ENCODE measurements around the gene DMAC2.
"Not testable (repeated sequence)": the region's sequence is repeated elsewhere in the genome, so short reads cannot be mapped to it uniquely, and the experiment has no call there.

DMAC2 gene

DNA sequence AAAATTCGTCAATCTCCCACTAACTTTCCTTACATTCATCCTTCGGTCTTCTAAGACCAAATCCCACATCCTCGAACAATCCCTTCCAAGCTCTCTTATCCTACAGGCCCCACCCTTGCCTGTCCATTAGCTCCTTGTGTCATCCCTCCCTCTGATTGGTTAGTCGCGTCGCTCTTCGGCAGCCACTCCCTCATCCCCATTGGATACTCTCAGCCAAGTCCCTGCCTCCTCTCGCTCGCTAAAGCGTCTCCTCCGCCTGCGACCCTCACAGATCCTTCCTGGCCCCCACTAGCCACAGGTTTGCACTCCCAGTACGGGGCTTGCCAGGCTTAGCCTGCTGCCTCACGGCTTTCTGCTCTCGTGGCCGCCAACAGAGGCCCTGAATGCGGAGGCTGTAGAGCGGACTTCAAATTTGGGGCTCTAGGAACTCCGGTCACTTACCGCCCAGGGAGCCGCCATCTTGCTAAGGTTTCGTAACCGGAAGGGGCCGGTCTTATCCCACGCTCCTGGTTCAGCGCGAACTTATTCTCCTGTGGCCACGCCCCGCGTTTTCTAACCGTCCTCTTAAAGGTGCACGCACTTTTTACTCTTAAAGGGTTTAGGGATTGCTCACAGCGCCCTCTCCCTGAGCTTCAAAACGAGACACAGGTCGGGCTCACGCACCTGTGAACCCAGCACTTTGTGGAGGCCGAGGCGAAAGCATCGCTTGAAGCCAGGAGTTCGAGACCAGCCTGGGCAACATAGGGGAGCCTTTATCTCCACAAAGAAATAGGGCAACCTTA lies at the start of gene DMAC2:
DMAC2 (minus strand) TSS at position 472 of the 782 bp plus-strand sequence; CDS start at position 459, 13 bp downstream.
- peak; percentile 98 to 99 for DNase-seq

DNA sequence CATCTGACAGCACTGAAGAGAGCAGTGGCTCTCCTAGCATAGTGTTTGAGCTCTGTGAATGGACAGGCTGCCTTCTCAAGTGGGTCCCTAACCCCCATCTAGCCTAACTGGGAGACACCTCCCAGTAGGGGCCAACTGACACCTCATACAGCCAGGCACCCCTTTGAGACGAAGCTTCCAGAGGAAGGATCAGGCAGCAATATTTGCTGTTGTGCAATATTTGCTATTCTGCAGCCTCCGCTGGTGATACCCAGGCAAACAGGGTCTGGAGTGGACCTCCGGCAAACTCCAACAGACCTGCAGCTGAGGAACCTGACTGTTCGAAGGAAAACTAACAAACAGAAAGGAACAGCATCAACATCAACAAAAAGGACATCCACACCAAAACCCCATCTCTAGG lies 47.2 kb upstream of the DMAC2 start:
- DNase-seq, result not testable (repeated sequence)

DNA sequence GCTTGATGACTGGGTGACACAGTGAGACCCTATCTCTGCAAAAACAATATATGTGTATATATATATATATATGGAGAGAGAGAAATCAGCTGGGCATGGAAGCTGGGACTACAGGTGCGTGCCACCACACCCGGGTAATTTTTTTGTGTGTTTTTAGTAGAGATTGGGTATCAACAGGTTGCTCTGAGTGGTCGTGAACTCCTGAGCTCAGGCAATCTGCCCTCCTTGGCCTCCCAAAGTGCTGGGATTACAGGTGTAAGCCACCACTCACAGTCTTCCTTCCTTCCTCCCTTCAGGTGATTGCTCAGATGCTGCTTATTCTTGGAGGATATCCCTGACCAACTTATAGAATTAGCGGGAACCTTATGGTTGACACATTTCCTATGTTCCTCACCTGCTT lies 45.1 kb upstream of the DMAC2 start:
- DNase-seq, result no peak

DNA sequence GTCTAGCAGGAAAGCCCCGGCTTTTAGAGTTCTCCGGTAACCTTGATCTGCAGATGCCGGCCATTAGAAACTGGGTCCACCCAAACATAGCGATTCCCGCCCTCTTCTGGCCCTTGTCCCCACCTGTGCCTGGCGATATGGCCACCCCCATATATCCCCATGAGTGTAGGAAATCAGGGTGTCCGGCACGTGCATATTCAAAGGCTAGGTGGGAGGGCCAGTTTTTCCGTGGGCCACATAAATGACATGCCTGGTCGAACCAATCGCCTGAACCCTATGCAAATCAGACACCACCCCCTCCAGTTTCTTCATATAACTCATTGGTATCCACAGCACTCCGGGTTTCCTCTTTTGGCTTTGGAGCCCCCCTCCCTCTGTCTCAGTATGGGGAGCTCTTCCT lies 40.6 kb upstream of the DMAC2 start:
- no peak for DNase-seq

DNA sequence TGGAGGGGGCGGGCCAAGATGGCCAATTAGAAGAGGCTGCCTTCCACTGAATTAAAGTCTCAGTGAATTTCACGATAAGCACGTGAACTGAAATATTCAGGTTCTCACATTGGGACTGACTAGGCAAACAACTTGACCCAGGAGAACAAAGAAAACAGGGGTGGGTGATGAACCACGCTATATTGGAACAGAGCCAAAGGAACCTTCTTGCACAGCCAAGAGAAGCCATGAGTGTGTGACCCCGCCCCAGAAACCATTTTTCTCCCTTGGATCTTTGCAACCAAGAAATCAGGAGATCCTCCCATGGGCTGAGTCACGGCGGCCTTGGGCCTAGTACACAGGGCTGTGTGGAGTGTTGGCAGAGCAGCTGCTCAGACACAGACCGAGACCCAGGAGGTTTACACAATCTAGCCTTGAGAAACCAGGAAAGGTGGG lies 40.1 kb upstream of the DMAC2 start:
- no peak for DNase-seq

DNA sequence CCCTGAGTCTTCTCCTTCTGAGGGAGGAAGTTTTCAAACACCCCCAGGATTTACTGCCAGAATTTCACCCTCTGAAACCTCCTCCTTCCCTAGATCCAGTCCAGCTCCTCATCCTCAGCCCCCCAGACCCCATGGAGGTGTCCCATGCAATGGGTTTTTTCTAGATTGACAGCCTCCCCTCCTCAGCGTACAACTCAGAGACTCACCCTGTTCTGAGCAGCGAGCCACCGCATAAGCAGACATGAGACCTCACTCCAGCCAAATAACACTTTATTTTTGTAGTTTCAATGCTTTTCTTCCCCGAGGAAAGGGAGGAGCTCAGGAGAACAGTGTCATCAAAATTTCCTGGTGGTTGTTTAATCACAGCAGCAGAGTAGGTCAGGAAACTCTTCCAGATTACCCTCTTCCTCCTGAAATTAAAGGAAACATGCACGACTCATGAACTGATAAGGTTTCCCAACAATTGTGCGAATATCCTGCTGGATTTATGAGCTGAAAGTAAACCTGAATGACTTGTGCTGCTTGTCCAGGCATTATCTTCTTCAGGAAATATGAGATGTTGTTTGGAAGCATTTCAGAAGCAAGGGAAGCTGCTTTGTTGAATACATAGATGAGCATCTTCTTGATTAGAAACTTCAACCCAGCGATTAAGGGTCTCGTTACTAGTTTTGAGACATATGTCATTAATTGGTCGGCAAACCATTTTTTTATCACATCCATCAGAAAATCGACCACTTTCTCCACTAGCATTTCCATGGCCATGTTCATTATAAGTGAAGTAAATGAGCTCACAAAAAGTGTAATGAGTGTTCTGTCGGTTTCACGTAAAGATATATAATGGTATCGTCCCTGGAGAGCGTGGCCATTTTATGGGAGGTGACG lies 39.4 kb upstream of the DMAC2 start:
- no peak for DNase-seq

DNA sequence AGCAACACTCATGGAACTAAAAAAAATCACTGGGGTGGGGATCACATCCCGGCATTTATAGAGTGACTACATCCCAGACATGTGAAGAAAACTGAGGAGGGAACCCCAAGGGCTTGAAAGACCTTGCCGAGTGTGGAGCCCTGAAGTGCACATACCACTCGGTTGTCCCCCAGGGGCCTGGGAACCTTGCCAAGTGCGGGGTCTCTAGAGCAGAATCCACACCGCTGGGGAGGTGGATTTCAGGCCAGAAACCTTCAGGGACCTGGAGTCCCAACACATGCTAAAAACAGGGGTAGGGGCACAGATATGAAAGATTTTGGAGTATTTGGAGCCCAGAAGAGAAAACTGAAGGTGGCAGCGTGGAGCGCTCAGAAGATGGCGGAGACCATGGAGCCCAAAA lies 38.5 kb upstream of the DMAC2 start:
- DNase-seq, result no peak

DNA sequence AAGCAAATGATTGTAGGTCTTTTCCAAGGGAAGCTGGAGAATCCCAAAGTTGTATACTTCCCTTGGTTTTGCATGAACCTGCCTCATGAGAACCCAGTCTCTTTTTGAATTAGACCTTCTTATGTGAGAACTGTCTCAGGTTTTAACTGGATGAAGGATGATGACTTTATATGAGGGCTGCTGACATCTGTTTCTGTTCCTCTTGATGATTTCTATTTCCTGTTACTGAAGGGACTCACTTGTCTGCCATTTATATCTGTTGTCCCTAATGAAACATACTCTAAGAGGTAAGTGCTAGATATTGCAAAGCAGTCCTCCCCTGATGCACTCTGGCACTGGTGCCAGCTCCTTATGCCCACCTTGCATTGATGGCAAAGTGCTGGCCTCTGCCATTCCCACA lies 36.9 kb upstream of the DMAC2 start:
- no peak for DNase-seq

DNA sequence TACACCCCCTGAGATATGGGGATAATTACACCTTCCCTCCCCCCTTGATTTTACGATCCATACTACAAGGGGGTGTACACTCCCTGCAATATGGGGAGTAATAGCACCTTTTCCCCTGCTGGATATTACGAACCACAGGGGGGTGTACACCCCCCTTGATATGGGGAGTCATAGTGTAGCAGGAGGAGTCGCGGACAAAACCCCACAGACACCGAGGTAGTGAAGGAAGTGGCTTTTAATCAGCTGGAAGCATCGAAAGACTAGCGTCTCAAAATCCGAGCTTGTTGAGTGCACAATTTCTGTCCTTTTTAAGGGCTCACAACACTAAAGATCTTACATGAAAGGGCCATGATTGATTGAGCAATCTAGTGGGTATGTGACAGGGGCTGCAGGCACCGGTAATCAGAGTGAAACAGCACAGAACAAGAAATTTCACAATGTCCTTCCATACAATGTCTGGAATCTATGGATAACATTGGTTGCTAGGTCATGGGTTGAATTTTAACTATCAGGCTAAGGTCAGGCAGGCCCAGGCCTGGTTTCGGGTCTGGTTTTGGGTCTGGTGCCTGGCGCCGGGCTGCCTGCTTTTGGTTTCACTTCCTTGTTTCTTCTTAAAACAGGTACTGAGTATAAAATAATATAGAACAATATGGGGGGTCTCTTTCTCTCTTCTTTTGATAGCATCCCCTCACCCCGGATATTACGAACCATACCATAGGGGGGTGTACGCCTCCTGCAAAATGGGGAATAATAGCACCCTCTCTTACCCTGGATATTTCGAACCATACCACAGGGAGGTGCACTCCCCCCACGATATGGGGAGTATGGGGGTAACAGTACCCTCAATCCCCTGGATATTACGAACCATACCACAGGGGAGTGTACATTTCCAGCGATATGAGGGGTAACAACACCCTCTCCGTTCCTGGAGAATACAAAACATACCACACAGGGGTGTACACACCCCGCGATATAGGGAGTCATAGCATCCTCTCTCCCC lies 23.8 kb upstream of the DMAC2 start:
- DNase-seq, result not testable (repeated sequence)

DNA sequence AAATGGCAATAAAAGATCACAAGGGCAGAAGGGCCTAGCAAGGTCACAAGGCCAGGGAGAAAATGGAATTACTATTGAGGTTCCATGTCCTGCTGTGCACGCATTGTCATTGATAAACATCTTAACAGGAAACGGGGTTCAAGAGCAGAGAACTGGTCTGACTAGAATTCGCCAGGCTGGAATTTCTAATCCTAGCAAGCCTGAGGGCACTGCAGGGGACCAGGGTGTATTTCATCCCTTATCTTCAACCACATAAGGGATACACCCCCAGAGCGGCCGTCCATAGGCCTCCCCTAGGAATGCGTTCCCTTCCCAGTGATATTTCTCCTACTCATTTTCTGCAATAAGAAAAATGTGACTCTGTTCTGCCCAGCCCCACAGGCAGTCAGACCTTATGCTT lies 22.8 kb upstream of the DMAC2 start:
- no peak for DNase-seq

DNA sequence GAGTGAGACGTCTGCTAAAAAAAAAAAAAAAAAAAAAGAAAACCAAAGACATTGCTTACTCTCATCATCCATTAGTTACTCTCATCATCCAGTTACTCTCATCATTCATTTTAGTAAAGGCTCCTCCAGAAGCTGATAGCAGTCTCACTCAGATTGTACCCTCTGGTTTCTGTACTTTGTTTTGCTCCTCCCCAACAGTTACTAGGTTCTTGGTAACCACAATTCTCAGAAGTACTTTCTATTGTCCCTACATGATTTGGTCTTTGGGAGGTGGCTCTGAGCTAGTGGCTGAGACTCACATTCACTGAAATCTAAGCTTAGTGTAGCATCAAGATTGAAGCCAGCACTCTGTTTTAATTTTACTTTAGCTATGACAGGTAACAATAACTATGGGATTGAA lies 17.5 kb upstream of the DMAC2 start:
- DNase-seq, result no peak

DNA sequence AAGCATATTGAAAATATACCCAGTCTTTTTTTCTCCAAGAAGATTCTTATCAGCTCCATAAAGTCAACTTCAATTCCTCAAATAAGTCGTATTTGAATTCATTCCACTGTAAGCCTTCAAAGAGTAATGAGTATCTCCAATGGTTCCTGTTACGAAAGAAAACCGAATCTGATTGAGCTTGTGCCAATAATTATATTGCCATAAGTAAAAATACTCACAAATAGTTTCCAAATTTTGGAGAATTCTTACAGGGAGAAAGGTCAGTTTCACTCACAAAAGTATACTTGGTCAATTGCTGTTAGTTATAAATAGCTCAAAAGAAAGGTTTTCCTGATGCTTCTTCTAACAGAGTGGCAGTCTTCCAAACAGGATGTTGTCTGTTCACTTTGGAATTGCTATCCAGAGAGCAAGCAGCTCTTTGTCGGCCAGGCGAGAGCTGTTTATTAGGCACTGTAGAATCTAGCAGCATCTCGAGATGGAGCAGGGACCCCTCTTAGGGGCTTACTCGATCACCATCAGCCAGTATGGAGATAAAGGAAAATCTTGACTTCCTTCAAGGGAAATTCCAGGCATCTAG lies 16.7 kb upstream of the DMAC2 start:
- DNase-seq, result no peak

DNA sequence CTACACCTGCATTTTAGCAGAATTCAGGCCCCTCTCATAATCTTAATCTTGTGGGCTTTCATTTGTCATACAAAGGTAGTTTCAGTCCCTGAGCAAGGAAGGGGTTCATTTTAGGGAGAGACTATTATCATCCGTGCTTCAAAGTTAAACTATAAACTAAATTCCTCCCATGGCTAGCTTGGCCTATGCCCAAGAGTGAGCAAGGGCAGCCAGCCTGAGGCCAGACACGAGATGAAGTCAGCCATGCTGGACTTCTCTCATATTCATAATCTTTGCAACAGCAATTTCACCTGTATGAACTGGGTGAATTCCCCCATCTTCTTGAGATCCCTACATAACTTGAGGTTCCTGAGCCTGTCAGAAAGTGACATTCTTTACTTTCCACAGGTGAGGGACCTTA lies 16.2 kb upstream of the DMAC2 start:
- DNase-seq, result no peak

DNA sequence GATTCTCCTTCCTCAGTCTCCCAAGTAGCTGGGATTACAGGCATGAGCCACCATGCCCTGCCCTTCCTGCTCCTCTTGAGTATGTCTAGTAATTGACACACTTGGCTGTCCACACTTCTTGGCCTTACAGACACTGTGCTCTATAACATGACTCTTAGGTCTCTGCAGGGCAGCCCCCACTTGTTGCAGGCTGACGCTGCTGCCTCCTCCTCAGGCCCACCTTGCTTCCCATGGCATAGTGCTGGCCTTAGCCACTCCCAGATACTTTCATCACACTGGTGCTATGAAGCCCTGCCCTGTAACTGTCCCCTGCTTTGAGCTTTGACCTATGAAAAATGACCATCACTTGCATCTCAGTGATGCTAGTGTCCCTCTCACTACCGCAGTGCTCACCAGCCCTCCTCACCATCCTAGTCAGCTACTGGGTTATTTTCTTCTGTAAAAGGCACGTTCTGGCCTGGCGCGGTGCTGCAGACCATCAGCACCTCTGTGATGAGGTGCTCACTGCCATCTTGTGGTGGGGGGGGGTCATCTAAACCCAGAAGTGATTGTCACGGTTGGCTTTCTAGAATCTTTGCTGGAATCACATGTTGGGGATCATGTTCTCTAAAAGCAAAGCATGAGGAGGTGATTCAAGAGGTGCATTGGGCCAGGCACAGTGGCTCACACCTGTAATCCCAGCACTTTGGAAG lies 13.0 kb upstream of the DMAC2 start:
- DNase-seq, result no peak

DNA sequence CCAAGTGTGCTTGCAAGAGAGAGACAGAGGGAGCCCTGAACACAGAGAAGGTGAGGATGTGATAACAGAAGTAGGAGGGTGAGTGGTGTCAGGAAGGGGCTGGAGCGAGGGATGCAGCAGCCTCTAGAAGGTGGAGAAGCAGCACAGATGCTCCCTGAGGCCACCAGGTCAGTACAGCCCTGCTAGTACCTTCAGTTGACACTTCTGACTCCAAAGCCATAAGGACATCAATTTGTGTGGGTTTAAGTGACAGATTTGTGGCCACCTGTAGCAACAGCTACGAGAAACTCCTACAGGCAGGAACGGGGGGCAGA lies 10.1 kb upstream of the DMAC2 start:
- no peak for DNase-seq

DNA sequence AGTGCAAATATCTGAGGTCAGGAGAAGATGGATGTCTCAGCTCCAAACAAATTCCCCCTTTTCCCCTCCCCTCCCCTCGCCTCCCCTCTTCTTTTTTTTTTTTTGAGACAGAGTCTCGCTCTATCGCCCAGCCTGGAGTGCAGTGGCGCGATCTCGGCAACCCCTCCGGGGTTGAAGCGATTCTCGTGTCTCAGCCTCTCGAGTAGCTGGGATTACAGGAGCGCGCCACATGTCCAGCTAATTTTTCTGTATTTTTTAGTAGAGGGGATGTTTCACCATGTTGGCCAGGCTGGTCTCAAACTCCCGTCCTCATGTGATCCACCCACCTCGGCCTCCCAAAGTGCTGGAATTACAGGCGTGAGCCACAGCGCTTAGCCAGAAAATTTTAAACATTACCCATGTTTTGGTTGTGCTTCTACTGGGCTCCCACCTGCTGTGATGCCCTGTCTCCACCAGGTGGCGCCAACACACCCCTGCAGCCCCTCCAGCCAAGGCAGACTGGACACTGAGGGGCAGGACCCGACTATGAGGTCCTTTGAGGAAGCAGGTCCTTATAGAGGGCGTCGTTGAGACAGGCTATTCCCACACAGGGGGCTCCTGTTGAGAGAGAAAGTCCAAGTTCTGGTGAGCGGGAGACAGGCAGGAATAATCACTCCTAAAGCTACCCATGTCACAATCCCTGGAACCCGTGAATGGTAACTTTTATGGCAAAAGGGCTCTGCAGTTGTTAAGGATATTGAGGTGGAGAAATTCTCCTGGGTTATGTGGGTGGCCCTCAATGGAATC lies 9.6 kb upstream of the DMAC2 start:
- DNase-seq, result peak; percentile 53 to 58

DNA sequence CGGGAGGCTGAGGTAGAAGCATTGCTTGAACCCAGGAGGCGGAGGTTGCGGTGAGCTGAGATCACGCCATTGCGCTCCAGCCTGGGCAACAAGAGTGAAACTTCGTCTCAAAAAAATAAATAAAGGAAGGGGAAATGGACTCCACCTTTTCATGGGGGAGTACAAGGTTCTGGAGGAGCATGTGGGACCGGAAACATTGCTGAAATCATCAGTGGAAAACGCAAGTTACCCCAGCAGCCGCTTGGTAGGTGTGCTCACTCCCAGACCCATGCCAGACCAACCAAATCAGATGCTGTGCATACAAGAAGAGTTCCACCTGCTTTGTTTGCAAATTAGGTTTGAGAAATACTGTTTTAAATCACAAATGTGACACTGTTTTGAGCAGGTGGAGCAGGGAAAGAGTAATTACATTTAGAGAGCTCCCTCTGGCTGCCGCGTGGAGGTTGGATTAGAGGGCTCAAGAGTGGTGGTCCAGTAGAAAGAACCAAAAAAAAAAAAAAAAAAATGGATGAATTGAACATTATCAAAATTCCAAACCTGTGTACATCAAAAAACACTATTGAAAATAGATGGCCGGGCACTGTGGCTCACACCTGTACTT lies 8.1 kb upstream of the DMAC2 start:
- DNase-seq, result no peak

DNA sequence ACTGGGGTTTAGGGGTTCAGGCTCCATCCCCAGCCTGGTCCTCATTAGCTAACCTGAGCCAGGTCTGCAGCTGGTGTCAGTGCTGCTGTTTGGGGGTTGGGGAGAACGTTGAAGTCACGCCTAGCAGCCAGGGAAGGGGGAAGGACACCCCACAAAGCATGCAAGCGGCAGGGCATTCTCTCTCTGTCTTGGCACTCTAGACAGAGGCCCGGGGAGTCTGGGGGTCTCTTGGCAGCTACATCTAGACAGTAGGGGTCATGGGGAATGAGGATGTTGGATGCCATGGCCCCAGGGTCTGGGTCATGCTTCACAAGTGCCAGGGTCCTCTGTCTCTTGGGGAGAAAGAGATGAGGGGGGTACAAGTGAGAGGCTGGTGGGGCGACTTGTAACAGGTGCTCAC lies 5.9 kb upstream of the DMAC2 start:
- no peak for DNase-seq

DNA sequence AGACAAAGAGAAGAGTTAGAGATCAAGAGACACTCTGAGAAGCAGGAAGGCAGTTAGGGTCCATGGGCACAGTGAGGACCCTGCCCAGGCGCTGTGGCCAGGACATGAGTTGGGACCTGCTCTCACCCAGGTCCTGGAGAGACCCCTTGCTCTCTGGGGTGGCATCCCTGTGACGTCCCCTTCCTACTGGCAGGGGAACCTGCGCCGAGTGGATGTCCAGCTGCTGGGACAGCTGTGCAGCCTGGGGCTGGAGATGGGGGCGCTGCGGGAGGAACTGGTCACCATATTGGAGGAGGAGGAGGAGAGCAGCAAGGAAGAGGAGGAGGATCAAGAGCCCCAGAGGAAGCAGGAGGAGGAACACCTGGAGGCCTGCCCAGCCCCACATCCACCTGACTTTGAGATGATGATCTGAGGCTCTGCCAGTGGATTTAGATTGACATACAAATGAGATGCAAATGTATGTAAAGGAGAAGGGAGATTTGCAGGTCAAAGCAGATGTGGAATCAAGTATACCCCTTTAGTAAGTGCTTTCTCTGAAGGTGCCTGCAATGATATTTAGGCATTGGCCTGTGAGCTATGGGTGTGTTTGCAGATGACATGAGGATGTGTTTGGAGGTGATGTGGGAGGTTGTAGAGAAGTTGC lies 4.2 kb upstream of the DMAC2 start:
- DNase-seq, result no peak
